Neural progenitor cell (in vitro differentiated cells): ENCODE results near the gene WDR36. TPM values are rescaled to one million over a fixed set of nuclear protein-coding genes. Genes with fewer than 3 reads are reported as not detected.

Experiments
- DNase-seq: peaks from one replicate; pipeline ENCODE4 v3.0.0-alpha.2; 2016; ENCODE audit warnings: low spot score
- H2AFZ ChIP-seq: fragments of 200-600 bp; sonication (generic); replicated peaks from 2 replicates; pipeline ENCODE4 v1.6.1; 2016; ENCODE audit warnings: antibody characterized with exemption
- H3F3A ChIP-seq: fragments of 200-600 bp; sonication (generic); 2 replicates; pipeline ENCODE4 v1.6.1; 2016; ENCODE audit warnings: antibody characterized with exemption, low read depth
- H3K27ac ChIP-seq: fragments of 200-600 bp; sonication (generic); 2 replicates; pipeline ENCODE4 v1.5.1; 2016; ENCODE audit warnings: mild to moderate bottlenecking
- H3K27me3 ChIP-seq: fragments of 200-600 bp; sonication (generic); 2 replicates; pipeline ENCODE4 v1.6.1; 2016; ENCODE audit warnings: mild to moderate bottlenecking, moderate library complexity
- H3K36me3 ChIP-seq: fragments of 200-600 bp; sonication (generic); 2 replicates; pipeline ENCODE4 v1.5.1; 2016
- H3K4me1 ChIP-seq: fragments of 200-600 bp; sonication (generic); 2 replicates; pipeline ENCODE4 v1.6.1; 2016; ENCODE audit warnings: mixed run types
- H3K4me2 ChIP-seq: fragments of 200-600 bp; sonication (generic); 2 replicates; pipeline ENCODE4 v1.6.1; 2016
- H3K4me3 ChIP-seq: fragments of 200-600 bp; sonication (generic); 2 replicates; pipeline ENCODE4 v1.5.1; 2016
- H3K79me2 ChIP-seq: fragments of 200-600 bp; sonication (generic); 2 replicates; pipeline ENCODE4 v1.6.1; 2016; ENCODE audit warnings: low read depth
- H3K9ac ChIP-seq: fragments of 200-600 bp; sonication (generic); 2 replicates; pipeline ENCODE4 v1.6.1; 2016
- H3K9me3 ChIP-seq: fragments of 200-600 bp; sonication (generic); 2 replicates; pipeline ENCODE4 v1.5.1; 2016; ENCODE audit warnings: low read depth
- H4K20me1 ChIP-seq: fragments of 200-600 bp; sonication (generic); 2 replicates; pipeline ENCODE4 v1.6.1; 2016; ENCODE audit warnings: low read depth
- H3K27ac Mint-ChIP-seq: 3 replicates; pipeline ENCODE4 v1.8.0; 2021; ENCODE audit warnings: mixed read lengths
- H3K27me3 Mint-ChIP-seq: 2 replicates; pipeline ENCODE4 v1.8.0; 2022; ENCODE audit warnings: low read depth, mild to moderate bottlenecking, inconsistent platforms, moderate library complexity, mixed read lengths; ENCODE audit not compliant: insufficient read depth
- H3K36me3 Mint-ChIP-seq: 3 replicates; pipeline ENCODE4 v1.8.0; 2021; ENCODE audit warnings: mixed read lengths
- H3K4me1 Mint-ChIP-seq: 3 replicates; pipeline ENCODE4 v1.8.0; 2021; ENCODE audit warnings: mixed read lengths
- H3K4me3 Mint-ChIP-seq: 3 replicates; pipeline ENCODE4 v1.8.0; 2021; ENCODE audit warnings: mild to moderate bottlenecking, moderate library complexity, mixed read lengths
- H3K9me3 Mint-ChIP-seq: 3 replicates; pipeline ENCODE4 v1.8.0; 2020; ENCODE audit warnings: mixed read lengths
- EZH2 ChIP-seq: fragments of 200-600 bp; sonication (generic); IDR thresholded peaks from 2 replicates; pipeline ENCODE4 v1.6.1; 2017; ENCODE audit warnings: antibody characterized with exemption, mild to moderate bottlenecking, moderate library complexity
- EZH2phosphoT487 ChIP-seq: fragments of 200-600 bp; sonication (generic); IDR thresholded peaks from 2 replicates; pipeline ENCODE4 v1.6.1; 2017; ENCODE audit warnings: antibody characterized with exemption
- total RNA-seq: library from RNA; depleted of rRNA; stranded (reverse); fragments of >200 nt; gene quantifications from 2 replicates; pipeline ENCODE4 v1.2.3, GENCODE V29; 2015; ENCODE audit warnings: low replicate concordance
- TF ChIP-seq, protein P1 (sequence below): fragments of 200-600 bp; sonication (generic); IDR thresholded peaks from 2 replicates; pipeline ENCODE4 v1.5.1; 2017; ENCODE audit warnings: antibody characterized with exemption, mild to moderate bottlenecking

The WDR36 gene
- total RNA-seq, 1 donor from 2014 or later: 60.1 TPM

DNA sequence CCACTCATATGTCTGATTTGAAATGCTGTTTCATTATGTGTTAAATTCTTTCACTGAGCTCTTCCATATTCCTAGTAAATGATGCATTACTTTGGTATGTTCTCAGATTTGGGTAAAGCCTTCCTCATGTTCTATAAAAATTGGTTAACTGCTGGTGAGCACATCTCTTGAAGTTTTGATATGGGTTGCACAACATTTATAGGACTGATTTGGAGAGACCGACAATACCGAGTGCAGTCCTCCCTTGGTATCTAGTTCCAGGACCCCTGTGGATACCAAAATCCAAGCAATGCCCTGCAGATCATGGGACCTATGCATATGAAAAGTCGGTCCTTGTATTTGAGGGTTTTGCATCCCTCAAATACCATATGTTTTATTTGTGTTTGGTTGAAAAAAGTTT, 37.8 kb downstream of the WDR36 start:
- H4K20me1 ChIP-seq: no peaks in the 10 kb centered on the region
- H3K4me2 ChIP-seq: no peak overlapping the region
- H3K27ac ChIP-seq: no peak overlapping the region
- no peaks in the 10 kb centered on the region for H3K9me3 ChIP-seq
- peaks cover 4% of the 10 kb centered on the region for H3K4me1 Mint-ChIP-seq
- H3F3A ChIP-seq: no peaks in the 10 kb centered on the region
- H3K27ac Mint-ChIP-seq: no peak overlapping the region
- H3K79me2 ChIP-seq: no peaks in the 10 kb centered on the region
- H3K36me3 ChIP-seq: peaks cover 6% of the 10 kb centered on the region
- H3K9ac ChIP-seq: no peak overlapping the region
- peaks cover 14% of the 10 kb centered on the region for H3K4me1 ChIP-seq
- no peak for DNase-seq
- H3K4me3 Mint-ChIP-seq: no peak overlapping the region
- peaks cover 4% of the 10 kb centered on the region for H3K36me3 Mint-ChIP-seq
- no peaks in the 10 kb centered on the region for H3K27me3 ChIP-seq
- H3K9me3 Mint-ChIP-seq: no peaks in the 10 kb centered on the region
- no peaks in the 10 kb centered on the region for H3K27me3 Mint-ChIP-seq
- TF ChIP-seq EZH2: no peak
- TF ChIP-seq, protein P1, sequence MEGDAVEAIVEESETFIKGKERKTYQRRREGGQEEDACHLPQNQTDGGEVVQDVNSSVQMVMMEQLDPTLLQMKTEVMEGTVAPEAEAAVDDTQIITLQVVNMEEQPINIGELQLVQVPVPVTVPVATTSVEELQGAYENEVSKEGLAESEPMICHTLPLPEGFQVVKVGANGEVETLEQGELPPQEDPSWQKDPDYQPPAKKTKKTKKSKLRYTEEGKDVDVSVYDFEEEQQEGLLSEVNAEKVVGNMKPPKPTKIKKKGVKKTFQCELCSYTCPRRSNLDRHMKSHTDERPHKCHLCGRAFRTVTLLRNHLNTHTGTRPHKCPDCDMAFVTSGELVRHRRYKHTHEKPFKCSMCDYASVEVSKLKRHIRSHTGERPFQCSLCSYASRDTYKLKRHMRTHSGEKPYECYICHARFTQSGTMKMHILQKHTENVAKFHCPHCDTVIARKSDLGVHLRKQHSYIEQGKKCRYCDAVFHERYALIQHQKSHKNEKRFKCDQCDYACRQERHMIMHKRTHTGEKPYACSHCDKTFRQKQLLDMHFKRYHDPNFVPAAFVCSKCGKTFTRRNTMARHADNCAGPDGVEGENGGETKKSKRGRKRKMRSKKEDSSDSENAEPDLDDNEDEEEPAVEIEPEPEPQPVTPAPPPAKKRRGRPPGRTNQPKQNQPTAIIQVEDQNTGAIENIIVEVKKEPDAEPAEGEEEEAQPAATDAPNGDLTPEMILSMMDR: no peak
- H2AFZ ChIP-seq: no peak overlapping the region
- no peak overlapping the region for H3K4me3 ChIP-seq

DNA sequence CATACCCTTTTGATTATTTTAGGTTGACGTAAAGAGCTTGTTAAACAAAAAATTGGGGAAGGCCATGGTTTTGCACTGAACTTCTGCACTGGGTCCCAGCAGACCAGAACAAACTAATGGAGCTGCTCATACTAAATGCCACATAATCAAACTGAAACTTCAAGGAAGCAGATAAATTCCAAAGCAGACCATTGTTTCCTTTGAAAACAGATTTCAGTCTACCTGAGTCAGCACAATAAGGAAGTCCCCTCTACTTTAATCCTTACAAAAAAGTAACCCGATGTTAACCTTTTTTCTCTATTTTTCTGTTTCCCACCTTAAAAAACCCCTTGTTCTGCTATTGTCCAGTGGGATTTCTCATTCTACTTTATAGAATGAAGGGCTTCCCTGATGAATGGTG, 39.2 kb downstream of the WDR36 start:
- H3K27me3 Mint-ChIP-seq: no peaks in the 10 kb centered on the region
- peaks cover 9% of the 10 kb centered on the region for H3K4me1 Mint-ChIP-seq
- peak; percentile 5 for DNase-seq
- Histone ChIP-seq H3K27ac (no peak overlapping the region), H3K79me2 (no peaks in the 10 kb centered on the region), H3K4me1 (peaks cover 14% of the 10 kb centered on the region), H3K9me3 (no peaks in the 10 kb centered on the region), H3K4me3 (no peak overlapping the region), H3K36me3 (peaks cover 6% of the 10 kb centered on the region), H3K4me2 (no peak overlapping the region), H3F3A (no peaks in the 10 kb centered on the region), H2AFZ (no peak overlapping the region), H3K27me3 (no peaks in the 10 kb centered on the region), H3K9ac (no peak overlapping the region), H4K20me1 (no peaks in the 10 kb centered on the region)
- no peaks in the 10 kb centered on the region for H3K9me3 Mint-ChIP-seq
- peaks cover 2% of the 10 kb centered on the region for H3K36me3 Mint-ChIP-seq
- no peak overlapping the region for H3K4me3 Mint-ChIP-seq
- no peak for TF ChIP-seq EZH2
- no peak overlapping the region for H3K27ac Mint-ChIP-seq

- Histone ChIP-seq H3K4me3 (no peak overlapping the region), H2AFZ (no peak overlapping the region), H3K27ac (no peak overlapping the region), H4K20me1 (no peaks in the 10 kb centered on the region), H3K36me3 (peaks cover 6% of the 10 kb centered on the region), H3F3A (no peaks in the 10 kb centered on the region), H3K9ac (no peak overlapping the region), H3K4me1 (peaks cover 14% of the 10 kb centered on the region), H3K4me2 (no peak overlapping the region), H3K27me3 (no peaks in the 10 kb centered on the region), H3K79me2 (no peaks in the 10 kb centered on the region), H3K9me3 (no peaks in the 10 kb centered on the region)
- TF ChIP-seq, protein P1: no peak
- TF ChIP-seq EZH2: no peak
- TF ChIP-seq EZH2phosphoT487: no peak
- no peaks in the 10 kb centered on the region for H3K9me3 Mint-ChIP-seq
- no peak for DNase-seq
- H3K27ac Mint-ChIP-seq: no peak overlapping the region
- no peak overlapping the region for H3K4me3 Mint-ChIP-seq
- no peaks in the 10 kb centered on the region for H3K36me3 Mint-ChIP-seq
- H3K4me1 Mint-ChIP-seq: peaks cover 9% of the 10 kb centered on the region
- H3K27me3 Mint-ChIP-seq: no peaks in the 10 kb centered on the region
Observed at GRCh38 chr5:111132076-111132475, 39.9 kb downstream of the WDR36 start.

DNA sequence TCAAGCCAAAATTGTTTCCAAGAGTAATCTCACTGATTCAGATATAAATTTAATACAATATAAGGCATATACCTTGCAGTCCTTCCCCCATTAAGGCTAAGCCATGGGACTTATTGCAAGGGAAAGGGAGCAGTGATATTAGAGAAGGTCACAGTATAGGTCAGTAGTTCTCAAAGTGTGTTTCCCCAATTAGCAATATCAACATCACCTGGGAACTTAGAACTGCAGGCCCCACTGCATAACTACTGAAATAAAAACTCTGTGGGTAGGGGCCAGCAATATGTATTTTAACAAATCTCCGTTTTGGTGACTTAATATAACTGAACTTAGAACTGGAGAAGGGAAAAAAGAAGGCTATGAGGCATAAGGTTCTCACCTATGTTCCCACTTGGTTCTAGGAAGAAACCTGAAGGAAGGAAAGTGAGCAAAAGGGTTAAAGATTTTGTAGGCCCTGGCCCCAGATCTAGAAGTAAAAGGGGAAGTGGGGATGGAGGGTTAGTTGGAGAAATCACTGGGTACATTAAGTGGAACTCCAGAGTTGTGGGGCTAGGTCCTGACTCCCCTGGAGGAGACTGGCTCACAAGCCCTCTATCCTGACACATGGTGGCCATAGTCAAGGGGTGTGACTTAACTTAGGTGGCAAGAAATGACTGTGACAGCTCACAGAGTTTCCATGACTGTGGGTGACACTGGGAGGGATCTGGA, 40.7 kb downstream of the WDR36 start:
- no peaks in the 10 kb centered on the region for H3K79me2 ChIP-seq
- H3K9me3 Mint-ChIP-seq: no peaks in the 10 kb centered on the region
- H3K36me3 ChIP-seq: peaks cover 3% of the 10 kb centered on the region
- H3K4me1 Mint-ChIP-seq: peaks cover 9% of the 10 kb centered on the region
- H3K27ac Mint-ChIP-seq: peak overlapping the region; percentile 57
- H3K4me1 ChIP-seq: peaks cover 14% of the 10 kb centered on the region
- no peak overlapping the region for H3K4me3 ChIP-seq
- H3K4me3 Mint-ChIP-seq: no peak overlapping the region
- H3K27me3 ChIP-seq: no peaks in the 10 kb centered on the region
- H3K27me3 Mint-ChIP-seq: no peaks in the 10 kb centered on the region
- H3K4me2 ChIP-seq: no peak overlapping the region
- no peaks in the 10 kb centered on the region for H3K36me3 Mint-ChIP-seq
- H3F3A ChIP-seq: no peaks in the 10 kb centered on the region
- H3K27ac ChIP-seq: no peak overlapping the region
- no peaks in the 10 kb centered on the region for H4K20me1 ChIP-seq
- H3K9ac ChIP-seq: no peak overlapping the region
- no peak for DNase-seq
- TF ChIP-seq EZH2phosphoT487 (no peak), EZH2 (no peak)
- TF ChIP-seq, protein P1: no peak
- H3K9me3 ChIP-seq: no peaks in the 10 kb centered on the region
- no peak overlapping the region for H2AFZ ChIP-seq
